SU-DHL-6 (cell line): Measurements from ENCODE around the gene TGM3.

Experiments used
- H2AFZ ChIP-seq: fragments of 200-600 bp; sonication (generic); 2 replicates; pipeline ENCODE4 v1.6.1; 2014; ENCODE audit warnings: low read depth, mild to moderate bottlenecking, moderate library complexity, mixed read lengths, antibody characterized with exemption, low read length; ENCODE audit not compliant: severe bottlenecking
- H3F3A ChIP-seq: fragments of 200-600 bp; shearing (Covaris generic); 2 replicates; pipeline ENCODE4 v1.6.0; 2016; ENCODE audit warnings: antibody characterized with exemption, mild to moderate bottlenecking; ENCODE audit not compliant: insufficient read depth
- H3K27ac ChIP-seq: fragments of 200-600 bp; sonication (generic); 2 replicates; pipeline ENCODE4 v1.5.1; 2016; ENCODE audit warnings: low read depth, mild to moderate bottlenecking, low read length, moderate library complexity, mixed read lengths
- H3K27me3 ChIP-seq: fragments of 200-600 bp; sonication (generic), shearing (Covaris generic); 2 replicates; pipeline ENCODE4 v1.6.0; 2014; ENCODE audit warnings: mild to moderate bottlenecking, low read length
- H3K36me3 ChIP-seq: fragments of 200-600 bp; sonication (generic); 2 replicates; pipeline ENCODE4 v1.6.1; 2014; ENCODE audit warnings: mild to moderate bottlenecking, low read length, mixed read lengths
- H3K4me2 ChIP-seq: fragments of 300-600, 200-600 bp; shearing (Covaris generic), sonication (generic); 2 replicates; pipeline ENCODE4 v1.6.0; 2014; ENCODE audit warnings: low read length, low read depth, mild to moderate bottlenecking; ENCODE audit not compliant: poor library complexity, severe bottlenecking
- H3K4me3 ChIP-seq: fragments of 200-600 bp; sonication (generic); 2 replicates; pipeline ENCODE4 v1.5.1; 2014; ENCODE audit warnings: antibody characterized with exemption, low read length, mild to moderate bottlenecking, mixed read lengths; ENCODE audit not compliant: insufficient read depth, poor library complexity, severe bottlenecking
- H3K79me2 ChIP-seq: fragments of 200-600 bp; sonication (generic); 2 replicates; pipeline ENCODE4 v1.6.1; 2014; ENCODE audit warnings: mild to moderate bottlenecking, low read length, moderate library complexity; ENCODE audit not compliant: insufficient read depth
- H3K9ac ChIP-seq: fragments of 200-600 bp; sonication (generic); 2 replicates; pipeline ENCODE4 v1.7.0; 2014; ENCODE audit warnings: mild to moderate bottlenecking, low read length
- H3K9me2 ChIP-seq: fragments of 200-600 bp; sonication (generic); replicated peaks from 2 replicates; pipeline ENCODE4 v1.6.1; 2014; ENCODE audit warnings: low read length; ENCODE audit not compliant: insufficient read depth
- H3K9me3 ChIP-seq: fragments of 200-600 bp; sonication (generic); 2 replicates; pipeline ENCODE4 v1.6.1; 2014; ENCODE audit warnings: low read length, mixed read lengths; ENCODE audit not compliant: insufficient read depth
- H4K20me1 ChIP-seq: fragments of 200-600 bp; sonication (generic); 2 replicates; pipeline ENCODE4 v1.6.1; 2014; ENCODE audit warnings: low read depth, mild to moderate bottlenecking, antibody characterized with exemption, low read length, moderate library complexity, mixed read lengths
- CTCF ChIP-seq: fragments of 200-600 bp; sonication (generic); IDR thresholded peaks from one replicate; pipeline ENCODE4 v1.5.1; 2017; ENCODE audit warnings: antibody characterized with exemption, mild to moderate bottlenecking, low read length, moderate library complexity; ENCODE audit not compliant: insufficient read depth, poor library complexity, severe bottlenecking
- EZH2phosphoT487 ChIP-seq: fragments of 200-600 bp; sonication (generic), shearing (Covaris generic); conservative IDR thresholded peaks from 2 replicates; pipeline ENCODE4 v1.6.1; 2018; ENCODE audit warnings: mild to moderate bottlenecking, antibody characterized with exemption, low read length, moderate library complexity, mixed read lengths

Gene TGM3

DNA sequence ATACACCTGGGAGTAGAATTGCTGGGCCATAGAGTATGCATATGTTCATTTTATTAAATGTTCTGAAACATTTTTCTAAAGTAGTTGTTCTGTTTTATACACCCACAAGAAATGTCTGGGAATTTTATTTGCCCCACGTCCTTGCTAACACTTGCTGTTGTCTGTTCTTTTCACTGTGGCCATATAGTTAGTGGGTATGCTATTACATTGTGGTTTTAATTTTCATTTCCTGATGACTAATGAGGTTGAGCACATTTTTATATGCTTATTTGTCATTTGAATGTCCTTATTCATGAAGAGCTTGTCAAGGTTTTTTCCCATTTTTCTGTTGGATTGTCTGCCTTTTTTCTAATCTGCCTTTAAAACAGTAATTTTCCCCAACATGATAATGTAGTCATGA lies 41.5 kb upstream of the TGM3 start:
- no peaks in the 10 kb centered on the region for H3K27me3 ChIP-seq
- H3K4me2 ChIP-seq = no peak overlapping the region
- H3K27ac ChIP-seq = no peak overlapping the region
- H3K9me3 ChIP-seq = no peaks in the 10 kb centered on the region
- no peaks in the 10 kb centered on the region for H4K20me1 ChIP-seq
- H3K4me3 ChIP-seq = no peak overlapping the region
- H3K36me3 ChIP-seq = no peaks in the 10 kb centered on the region
- no peaks in the 10 kb centered on the region for H3K9me2 ChIP-seq
- no peak overlapping the region for H3K9ac ChIP-seq
- H2AFZ ChIP-seq = no peak overlapping the region
- H3K79me2 ChIP-seq = no peaks in the 10 kb centered on the region
- TF ChIP-seq CTCF = no peak
- no peaks in the 10 kb centered on the region for H3F3A ChIP-seq

DNA sequence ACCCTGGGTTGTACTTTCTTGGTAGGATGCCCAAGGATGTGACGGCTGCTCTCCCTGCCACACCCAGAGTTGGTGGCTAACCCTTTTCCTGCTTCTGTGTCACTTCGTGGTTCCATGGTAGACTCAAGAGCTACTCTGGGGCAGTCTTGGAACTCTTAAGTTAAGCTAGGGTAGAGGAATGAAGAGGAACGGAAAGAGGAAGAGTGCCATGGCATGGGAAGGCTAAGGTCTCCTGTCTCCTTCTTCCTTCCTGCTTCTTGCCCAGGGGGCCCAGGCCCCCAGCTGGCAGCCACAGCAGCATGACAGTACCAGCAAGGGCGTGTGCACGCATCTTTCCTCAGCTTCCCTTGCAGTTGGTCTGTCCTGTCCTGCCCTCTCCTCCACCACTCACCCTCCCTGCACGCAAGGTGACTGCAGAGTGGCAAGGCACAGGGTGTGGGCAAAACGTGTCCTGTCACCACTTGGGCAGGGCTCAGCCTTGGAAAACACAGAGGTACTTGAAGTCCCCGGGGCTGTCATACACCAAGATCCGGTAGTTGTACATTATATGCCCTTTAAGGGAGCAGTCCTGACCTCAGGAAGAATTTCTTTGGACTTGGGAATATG lies 39.8 kb upstream of the TGM3 start:
- Histone ChIP-seq H3F3A (no peaks in the 10 kb centered on the region), H4K20me1 (no peaks in the 10 kb centered on the region), H3K9ac (no peak overlapping the region), H3K27me3 (no peaks in the 10 kb centered on the region), H2AFZ (no peak overlapping the region), H3K27ac (no peak overlapping the region), H3K9me2 (no peaks in the 10 kb centered on the region), H3K4me3 (no peak overlapping the region), H3K36me3 (no peaks in the 10 kb centered on the region), H3K79me2 (no peaks in the 10 kb centered on the region), H3K9me3 (no peaks in the 10 kb centered on the region), H3K4me2 (no peak overlapping the region)
- TF ChIP-seq EZH2phosphoT487 = no peak
- no peak for TF ChIP-seq CTCF

DNA sequence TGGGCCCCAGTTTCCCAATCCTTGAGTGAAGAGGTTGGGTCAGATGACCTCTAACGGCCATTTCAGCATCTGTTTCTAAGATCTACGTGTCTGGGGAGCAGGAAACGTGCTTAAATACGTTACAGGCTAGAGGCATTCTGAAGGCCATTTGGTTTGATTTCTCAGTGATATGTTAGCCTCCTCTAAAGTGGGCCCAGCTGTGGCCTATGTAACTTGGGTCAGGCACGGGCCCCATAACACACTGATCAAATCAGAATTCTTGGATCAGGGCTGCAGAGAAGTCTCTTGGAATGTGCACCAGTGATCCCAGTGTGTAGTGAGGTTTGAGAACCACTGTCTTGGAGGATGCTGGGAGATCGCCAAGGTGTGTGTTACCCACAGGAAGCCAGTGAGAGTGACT lies 36.1 kb upstream of the TGM3 start:
- Histone ChIP-seq H3K36me3 (no peaks in the 10 kb centered on the region), H3K4me3 (no peak overlapping the region), H3K27ac (no peak overlapping the region), H3K27me3 (no peaks in the 10 kb centered on the region), H4K20me1 (no peaks in the 10 kb centered on the region), H3K9me3 (no peaks in the 10 kb centered on the region), H3K4me2 (no peak overlapping the region), H3K9ac (no peak overlapping the region), H2AFZ (no peak overlapping the region), H3K9me2 (no peaks in the 10 kb centered on the region), H3K79me2 (no peaks in the 10 kb centered on the region), H3F3A (no peaks in the 10 kb centered on the region)
- no peak for TF ChIP-seq EZH2phosphoT487

- H3K9me2 ChIP-seq = no peaks in the 10 kb centered on the region
- H3K27me3 ChIP-seq = no peaks in the 10 kb centered on the region
- no peak overlapping the region for H3K27ac ChIP-seq
- no peak overlapping the region for H2AFZ ChIP-seq
- H3K9me3 ChIP-seq = no peaks in the 10 kb centered on the region
- H3K4me2 ChIP-seq = no peak overlapping the region
- H3F3A ChIP-seq = no peaks in the 10 kb centered on the region
- TF ChIP-seq EZH2phosphoT487 (no peak), CTCF (no peak)
- no peaks in the 10 kb centered on the region for H3K79me2 ChIP-seq
- no peak overlapping the region for H3K9ac ChIP-seq
- H3K4me3 ChIP-seq = no peak overlapping the region
- no peaks in the 10 kb centered on the region for H3K36me3 ChIP-seq
- H4K20me1 ChIP-seq = no peaks in the 10 kb centered on the region
Observed at GRCh38 chr20:2260250-2260649, 35.6 kb upstream of the TGM3 start.
